Sigmoid colon (tissue), 4 donors: Measurements from ENCODE around the gene HTRA2.

Experiments used
- CTCF ChIP-seq, 4 experiments: fragments of 450-650 bp in 3 of 4; fragments of 200-600 bp in 1 of 4; IDR thresholded peaks; one replicate each; pipeline ENCODE4 v1.5.1; 2016 to 2019; ENCODE audit warnings: antibody characterized with exemption in 4 of 4, mild to moderate bottlenecking in 3 of 4, moderate library complexity in 2 of 4
- EP300 ChIP-seq, 4 donors: sonication (generic); formaldehyde crosslinking; IDR thresholded peaks; one replicate each; pipeline ENCODE4 v1.6.1; 2017; ENCODE audit warnings: antibody characterized with exemption in 4 of 4
- POLR2A ChIP-seq, 2 donors: fragments of 450-650 bp; IDR thresholded peaks; one replicate each; pipeline ENCODE4 v1.6.1; 2016; ENCODE audit warnings: antibody characterized with exemption in 2 of 2, mild to moderate bottlenecking in 2 of 2, moderate library complexity in 2 of 2

GRCh38 chr2:74578408-74578807, 48.7 kb downstream of the HTRA2 start:
- TF ChIP-seq EP300 (IDR thresholded peaks at IDR 0.05) = no peak
- no peak for TF ChIP-seq POLR2A (IDR thresholded peaks at IDR 0.05)
- no peak for TF ChIP-seq CTCF (IDR thresholded peaks at IDR 0.05)
